GM19240 (cell line): ENCODE results near the gene VPS26B.
A peak's percentile ranks its signal among the peaks of the same experiment; 100 is the strongest.
"Not testable (repeated sequence)": the region's sequence is repeated elsewhere in the genome, so short reads cannot be mapped to it uniquely, and the experiment has no call there.

Experiments
- DNase-seq: peaks from one replicate; pipeline ENCODE4 v3.0.0; 2011; ENCODE audit warnings: low spot score; ENCODE audit not compliant: insufficient read length

The VPS26B gene

GRCh38 chr11:134231958-134232659 lies 7.6 kb downstream of the VPS26B start:
- no peak for DNase-seq

GRCh38 chr11:134233729-134234179 lies 9.3 kb downstream of the VPS26B start:
- no peak for DNase-seq

GRCh38 chr11:134235399-134235798 lies 10.9 kb downstream of the VPS26B start:
- no peak for DNase-seq

- DNase-seq, result no peak
Observed at GRCh38 chr11:134236834-134237556, 12.5 kb downstream of the VPS26B start.

GRCh38 chr11:134237557-134237922 lies 13.1 kb downstream of the VPS26B start:
- DNase-seq, result no peak

- no peak for DNase-seq
Observed at GRCh38 chr11:134238956-134239355, 14.5 kb downstream of the VPS26B start.

- no peak for DNase-seq
Observed at GRCh38 chr11:134240592-134240991, 16.1 kb downstream of the VPS26B start.

- DNase-seq, result no peak
Observed at GRCh38 chr11:134242376-134242775, 17.9 kb downstream of the VPS26B start.

GRCh38 chr11:134243913-134244312 lies 19.4 kb downstream of the VPS26B start:
- no peak for DNase-seq

- no peak for DNase-seq
Observed at GRCh38 chr11:134244593-134244992, 20.1 kb downstream of the VPS26B start.

- no peak for DNase-seq
Observed at GRCh38 chr11:134245434-134245833, 21.0 kb downstream of the VPS26B start.

GRCh38 chr11:134246100-134246499 lies 21.6 kb downstream of the VPS26B start:
- no peak for DNase-seq

- DNase-seq, result no peak
Observed at GRCh38 chr11:134246678-134247077, 22.2 kb downstream of the VPS26B start.

- no peak for DNase-seq
Observed at GRCh38 chr11:134248910-134249480, 24.5 kb downstream of the VPS26B start.

- no peak for DNase-seq
Observed at GRCh38 chr11:134250246-134250645, 25.8 kb downstream of the VPS26B start.

- DNase-seq, result no peak
Observed at GRCh38 chr11:134250675-134251074, 26.2 kb downstream of the VPS26B start.

- no peak for DNase-seq
Observed at GRCh38 chr11:134252346-134253187, 28.1 kb downstream of the VPS26B start.

- peak; percentile 89 for DNase-seq
Observed at GRCh38 chr11:134253188-134253993, 28.9 kb downstream of the VPS26B start, which contains the start of the genes ACAD8 and THYN1. ACAD8 (plus strand) TSS chr11:134253568; CDS start chr11:134253601, 33 bp downstream. THYN1 (minus strand) TSS chr11:134253352; CDS start chr11:134252882, 470 bp downstream.

GRCh38 chr11:134254433-134255183 lies 30.1 kb downstream of the VPS26B start:
- DNase-seq, result no peak

GRCh38 chr11:134255184-134255561 lies 30.7 kb downstream of the VPS26B start:
- not testable (repeated sequence) for DNase-seq
